T-helper 1 cell treated with Interleukin-12 subunit alpha and Interleukin-12 subunit beta and Interleukin-4 antibody, amounts not matched to agents 30 μg/mL and 1 μg/mL, for 36 hours (primary cell): ENCODE measurements around the gene PABPC4L.

Experiments
- H3K27ac Mint-ChIP-seq: one replicate; pipeline ENCODE4 v1.8.0; 2021; ENCODE audit warnings: mild to moderate bottlenecking, mixed read lengths
- H3K27me3 Mint-ChIP-seq: one replicate; pipeline ENCODE4 v1.8.0; 2021; ENCODE audit warnings: low read depth, mixed read lengths
- H3K36me3 Mint-ChIP-seq: one replicate; pipeline ENCODE4 v1.8.0; 2021; ENCODE audit warnings: low read depth, mixed read lengths
- H3K4me1 Mint-ChIP-seq: one replicate; pipeline ENCODE4 v1.8.0; 2021; ENCODE audit warnings: low read depth, mixed read lengths
- H3K4me3 Mint-ChIP-seq: one replicate; pipeline ENCODE4 v1.8.0; 2021; ENCODE audit warnings: mild to moderate bottlenecking, moderate library complexity, mixed read lengths
- H3K9me3 Mint-ChIP-seq: one replicate; pipeline ENCODE4 v1.8.0; 2021; ENCODE audit warnings: mixed read lengths

PABPC4L gene

GRCh38 chr4:134160211-134160610 is 41.4 kb downstream of the PABPC4L start:
- Mint-ChIP-seq H3K27me3 (no peaks in the 10 kb centered on the region), H3K27ac (no peak overlapping the region)

DNA sequence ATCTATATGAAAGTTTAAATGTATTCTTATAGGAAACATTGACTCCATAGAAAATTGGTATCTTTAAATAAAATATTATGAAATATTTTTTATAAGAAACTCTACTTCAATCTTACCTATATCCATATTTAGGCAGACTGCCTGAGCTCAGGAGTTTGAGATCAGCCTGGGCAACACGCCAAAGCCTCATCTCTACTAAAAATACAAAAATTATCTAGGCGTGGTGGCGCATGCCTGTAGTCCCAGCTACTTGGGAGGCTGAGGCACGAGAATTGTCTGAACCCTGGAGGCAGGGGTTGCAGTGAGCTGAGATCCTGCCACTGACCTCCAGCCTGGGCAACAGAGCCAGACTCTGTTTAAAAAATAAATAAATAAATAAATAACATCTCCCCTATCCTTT is 47.5 kb downstream of the PABPC4L start:
- H3K27me3 Mint-ChIP-seq, result no peaks in the 10 kb centered on the region
- no peaks in the 10 kb centered on the region for H3K4me1 Mint-ChIP-seq
- no peak overlapping the region for H3K27ac Mint-ChIP-seq
- no peak overlapping the region for H3K4me3 Mint-ChIP-seq
- no peaks in the 10 kb centered on the region for H3K9me3 Mint-ChIP-seq
- H3K36me3 Mint-ChIP-seq, result no peaks in the 10 kb centered on the region

More at GRCh38 chr4:134160211-134160610, 41.4 kb downstream of the PABPC4L start:
- no peaks in the 10 kb centered on the region for H3K4me1 Mint-ChIP-seq
- peaks cover 8% of the 10 kb centered on the region for H3K9me3 Mint-ChIP-seq
- no peaks in the 10 kb centered on the region for H3K36me3 Mint-ChIP-seq
- H3K4me3 Mint-ChIP-seq, result no peak overlapping the region

- H3K27ac Mint-ChIP-seq, result no peak overlapping the region
- H3K4me3 Mint-ChIP-seq, result no peak overlapping the region
- no peaks in the 10 kb centered on the region for H3K9me3 Mint-ChIP-seq
- H3K27me3 Mint-ChIP-seq, result no peaks in the 10 kb centered on the region
- no peaks in the 10 kb centered on the region for H3K36me3 Mint-ChIP-seq
- H3K4me1 Mint-ChIP-seq, result no peaks in the 10 kb centered on the region
Observed at GRCh38 chr4:134147941-134148340, 53.6 kb downstream of the PABPC4L start.
